GM19025 (cell line): Measurements from ENCODE around the gene ELOA2.
"Not testable (repeated sequence)": the region's sequence is repeated elsewhere in the genome, so short reads cannot be mapped to it uniquely, and the experiment has no call there.

ENCODE experiments used
- ATAC-seq: cut with Tn5 transposase; IDR thresholded peaks from one replicate; pipeline ENCODE4 v1.9.1; 2021; ENCODE audit warnings: mild to moderate bottlenecking, low read depth, moderate library complexity; ENCODE audit not compliant: unreplicated experiment

Gene ELOA2

DNA sequence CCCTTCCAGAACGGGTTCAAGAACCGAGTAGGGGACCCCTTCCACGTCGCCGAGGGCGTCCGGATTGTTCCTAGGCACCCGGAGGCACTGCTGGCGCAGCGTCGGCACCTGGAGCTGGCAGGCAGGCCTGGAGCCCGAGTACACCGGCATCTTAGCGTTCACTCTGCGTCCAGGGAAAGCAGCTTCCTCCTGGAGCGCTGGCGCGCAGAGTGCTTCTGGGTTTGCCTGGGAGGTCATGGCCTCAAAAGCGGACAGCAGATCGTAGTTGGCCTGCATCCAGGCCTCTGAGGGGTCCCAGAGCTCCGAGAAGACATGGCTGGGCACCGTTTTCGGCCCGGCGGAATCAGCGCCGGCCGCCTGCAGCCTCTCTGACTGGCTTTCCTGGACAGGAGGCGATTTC, 12.6 kb downstream of the ELOA2 start:
- not testable (repeated sequence) for ATAC-seq

DNA sequence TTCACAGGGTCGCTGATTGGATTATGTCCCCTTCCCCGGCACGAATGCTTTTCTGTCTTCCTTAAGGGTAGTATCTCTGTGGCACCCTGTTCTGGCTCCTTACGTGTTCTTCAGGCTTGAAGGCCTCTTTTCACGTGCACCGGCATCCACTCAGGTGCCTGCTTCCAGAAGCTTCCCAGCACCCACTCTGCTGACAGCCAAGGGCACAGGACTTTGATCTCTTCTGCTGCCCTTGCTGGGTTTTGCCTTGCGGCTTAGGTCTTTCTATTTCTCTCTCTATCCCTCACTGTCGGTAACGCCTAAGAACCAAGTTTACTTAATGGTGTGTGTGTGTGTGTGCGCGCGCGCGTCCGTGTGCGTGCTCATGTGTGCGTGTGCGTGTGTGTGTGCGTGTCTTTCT, 14.7 kb downstream of the ELOA2 start:
- ATAC-seq = not testable (repeated sequence)

DNA sequence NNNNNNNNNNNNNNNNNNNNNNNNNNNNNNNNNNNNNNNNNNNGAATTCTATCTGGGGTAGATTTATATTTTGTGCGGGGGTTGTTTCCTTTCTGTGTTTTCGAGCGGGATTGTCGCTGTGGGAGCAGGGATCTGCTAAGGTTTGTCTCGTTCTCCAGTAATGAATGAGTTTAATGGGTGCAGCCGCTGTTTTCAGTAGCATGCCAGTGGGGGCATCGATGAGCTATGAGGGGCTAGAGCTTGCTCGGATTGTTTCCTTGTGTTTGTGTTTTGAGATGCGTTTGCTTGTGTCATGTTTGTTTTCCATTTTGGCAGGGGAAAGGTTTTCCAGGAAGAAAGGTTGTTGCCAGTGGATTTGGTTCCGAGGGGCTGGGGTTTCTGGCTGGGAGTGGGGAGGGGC, 15.6 kb downstream of the ELOA2 start:
- not testable (repeated sequence) for ATAC-seq
